ENCODE results near the gene NAPG.
"Not testable (repeated sequence)": the region's sequence is repeated elsewhere in the genome, so short reads cannot be mapped to it uniquely, and the experiment has no call there.

- not testable (repeated sequence) for TF ChIP-seq POLR2A (IDR thresholded peaks at IDR 0.05; ENCODE audit: low read depth, low read length); CTCF (IDR thresholded peaks at IDR 0.05; ENCODE audit: extremely low read depth in 1 of 2, insufficient read depth in 1 of 2, low read depth in 1 of 2, low read length in 2 of 2); EZH2 (IDR thresholded peaks at IDR 0.05; ENCODE audit: borderline replicate concordance, low read depth, low read length, severe bottlenecking); POLR2AphosphoS5 (IDR thresholded peaks at IDR 0.05; ENCODE audit: insufficient read depth, low read depth, low read length); MAX (IDR thresholded peaks at IDR 0.05; ENCODE audit: insufficient read depth, insufficient read length); JUN (IDR thresholded peaks at IDR 0.05; ENCODE audit: borderline replicate concordance, insufficient read depth, insufficient read length, low read depth); GATA2 (IDR thresholded peaks at IDR 0.05; ENCODE audit: insufficient read depth, insufficient read length, low read depth, low read length)
Observed at GRCh38 chr18:10556251-10556650, 30.4 kb downstream of the NAPG start.
